GM19351 (cell line): ENCODE data around the gene SDHAF2.
"Not testable (repeated sequence)": the region's sequence is repeated elsewhere in the genome, so short reads cannot be mapped to it uniquely, and the experiment has no call there.

Experiments
- ATAC-seq: cut with Tn5 transposase; IDR thresholded peaks from one replicate; pipeline ENCODE4 v1.9.1; 2021; ENCODE audit warnings: mild to moderate bottlenecking, moderate library complexity; ENCODE audit not compliant: unreplicated experiment

SDHAF2 gene

DNA sequence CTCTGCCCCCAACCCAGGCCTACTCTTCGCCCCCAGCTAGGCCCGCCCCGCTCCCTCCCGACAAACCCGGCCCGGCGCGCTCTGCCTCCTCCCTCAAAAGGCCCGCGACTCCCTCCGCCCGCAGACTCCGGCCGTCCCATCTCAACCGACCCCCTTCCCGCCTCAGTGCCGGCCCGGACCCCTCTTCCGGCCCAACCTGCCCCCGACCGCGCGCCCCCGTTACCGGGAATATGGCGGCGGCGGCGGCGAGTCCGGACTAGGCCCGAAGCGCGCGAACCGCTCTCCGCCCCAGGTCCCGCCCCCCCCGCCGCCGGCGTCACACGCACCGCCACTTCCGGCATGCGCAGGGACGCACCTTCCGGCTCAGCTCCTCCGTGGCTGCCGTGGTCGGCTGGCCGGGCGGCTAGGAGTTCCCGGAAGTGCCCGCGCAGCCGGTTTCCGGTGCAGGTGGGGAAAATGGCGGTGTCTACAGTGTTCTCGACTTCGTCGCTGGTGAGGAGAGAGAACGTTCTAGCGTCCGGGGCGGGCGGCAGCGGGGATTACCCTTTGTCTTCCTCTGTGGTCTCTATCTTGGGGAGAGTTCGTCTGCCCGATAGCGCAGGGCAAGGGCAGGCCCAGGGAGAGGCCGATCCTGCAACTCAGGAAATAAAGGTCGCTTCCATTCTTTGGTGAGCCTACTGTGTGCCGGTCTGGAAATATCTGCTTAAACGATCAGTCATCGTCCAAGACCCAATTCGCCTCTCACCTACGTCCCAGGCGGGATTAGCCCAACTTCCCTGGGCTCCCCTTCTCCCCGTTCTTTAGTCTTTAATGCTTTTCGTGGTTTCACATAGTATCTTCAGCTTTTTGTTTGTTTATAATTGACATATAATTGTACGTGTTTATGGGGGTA lies at the start of gene SDHAF2, which contains the start of gene CPSF7:
SDHAF2 (plus strand) TSS at position 434 of the 892 bp plus-strand sequence; CDS start at position 457, 23 bp downstream.
CPSF7 (minus strand) TSS at position 285 of the 892 bp plus-strand sequence. CDS start 740 bp downstream, outside the sequence.
- ATAC-seq = peak; percentile 91

GRCh38 chr11:61380884-61381283 lies 49.0 kb upstream of the SDHAF2 start:
- no peak for ATAC-seq

GRCh38 chr11:61383859-61384258 lies 46.1 kb upstream of the SDHAF2 start:
- not testable (repeated sequence) for ATAC-seq

DNA sequence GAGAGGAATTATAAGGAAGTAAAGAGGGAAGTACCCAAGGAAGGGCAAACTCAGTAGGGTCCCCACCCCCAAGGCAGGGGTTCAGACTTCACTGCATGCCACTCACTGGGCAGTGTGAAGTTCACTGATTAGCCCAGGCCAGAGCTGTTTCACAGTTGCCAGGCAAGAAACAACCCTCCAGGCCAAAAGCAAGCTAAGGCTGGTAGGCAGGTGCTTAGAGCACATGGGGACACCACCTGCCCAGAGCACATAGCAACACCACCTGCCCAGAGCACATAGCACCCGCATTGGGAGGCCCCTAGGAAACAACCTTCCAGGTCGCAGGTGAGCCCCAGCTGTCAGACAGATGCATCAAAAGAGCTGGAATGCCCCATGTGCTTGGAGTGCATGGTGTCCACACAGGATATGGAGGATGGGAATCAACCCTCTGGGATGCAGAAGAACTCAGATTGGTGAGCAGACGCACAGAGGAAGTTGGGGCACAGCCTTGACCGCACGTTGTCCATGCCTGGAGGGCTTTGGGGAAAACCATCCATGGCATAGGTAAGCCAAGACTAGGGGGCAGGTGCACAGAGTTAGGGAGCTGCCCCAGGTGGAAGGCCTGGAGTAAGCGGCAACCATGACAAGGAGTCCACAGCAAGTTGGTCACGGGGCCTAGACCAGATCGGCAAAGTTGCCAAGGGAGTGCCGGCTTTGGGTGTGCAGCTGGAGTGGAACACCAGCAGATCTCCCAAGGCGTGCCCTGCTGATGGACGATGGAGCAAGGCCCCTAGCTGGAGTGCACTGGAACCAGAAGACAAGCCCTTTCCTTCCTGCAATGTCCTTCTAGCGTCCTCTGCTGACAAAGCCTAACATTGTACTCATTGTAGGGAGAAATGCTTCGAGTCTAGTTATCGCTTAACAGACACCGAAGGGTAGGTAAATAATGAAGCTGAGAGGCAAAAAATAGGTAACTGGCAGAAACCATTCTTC lies 45.4 kb upstream of the SDHAF2 start:
- no peak for ATAC-seq

DNA sequence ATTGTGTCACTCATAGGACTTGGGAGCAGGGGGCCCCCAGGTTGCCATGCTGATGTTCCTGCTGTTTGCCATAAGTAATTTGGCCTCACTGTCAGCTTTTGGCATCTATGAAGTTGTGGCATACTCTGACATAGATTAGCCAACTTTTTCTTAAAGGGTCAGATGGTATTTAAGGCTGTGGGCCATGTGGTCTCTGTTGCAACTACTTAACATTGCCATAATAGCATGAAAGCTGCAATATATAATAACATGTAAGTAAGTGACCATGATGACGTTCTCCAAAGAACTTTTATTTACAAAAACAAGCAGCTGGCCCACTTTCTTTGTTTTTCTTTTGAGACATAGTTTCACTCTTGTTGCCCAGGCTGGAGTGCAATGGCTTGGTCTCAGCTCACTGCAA lies 39.8 kb upstream of the SDHAF2 start:
- no peak for ATAC-seq

- ATAC-seq = no peak
Observed at GRCh38 chr11:61392981-61393595, 36.8 kb upstream of the SDHAF2 start.

DNA sequence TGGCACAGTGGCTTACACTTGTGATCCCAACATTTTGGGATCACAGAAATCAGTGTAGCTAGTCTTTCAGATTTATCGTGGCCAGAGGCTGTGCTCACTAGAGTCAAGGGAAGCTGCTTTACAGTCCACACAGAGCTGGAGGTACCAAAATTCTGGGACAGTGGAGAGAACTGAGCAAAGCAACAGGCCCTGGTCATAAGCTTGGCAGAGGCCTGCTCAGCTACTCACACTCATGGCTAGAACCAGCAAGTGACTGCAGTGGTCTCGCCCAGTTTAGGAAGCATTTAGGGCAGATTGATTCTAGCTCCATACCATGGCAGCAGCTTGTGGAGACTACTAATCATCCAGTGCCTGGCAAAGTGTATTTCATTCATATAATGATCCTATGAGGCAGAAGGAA lies 28.8 kb upstream of the SDHAF2 start:
- no peak for ATAC-seq

DNA sequence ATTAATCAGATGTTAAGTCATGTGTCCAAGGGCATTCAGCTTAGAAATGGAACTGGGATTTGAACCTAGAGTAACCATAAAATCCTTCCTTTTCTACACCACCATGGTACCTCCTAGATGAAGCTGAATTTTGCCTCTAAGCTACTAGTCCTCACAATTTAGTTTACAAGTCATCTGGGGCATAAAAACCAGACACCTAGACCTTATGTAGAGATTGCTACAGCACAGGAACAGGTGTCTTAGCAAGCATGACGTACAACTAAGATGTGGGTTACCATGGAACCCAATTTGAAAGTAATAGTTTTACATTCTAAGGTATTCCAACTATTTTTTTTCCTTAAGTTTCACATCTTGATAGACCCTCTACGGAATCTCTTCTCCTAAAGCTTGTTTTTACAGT lies 28.4 kb upstream of the SDHAF2 start:
- ATAC-seq = no peak

DNA sequence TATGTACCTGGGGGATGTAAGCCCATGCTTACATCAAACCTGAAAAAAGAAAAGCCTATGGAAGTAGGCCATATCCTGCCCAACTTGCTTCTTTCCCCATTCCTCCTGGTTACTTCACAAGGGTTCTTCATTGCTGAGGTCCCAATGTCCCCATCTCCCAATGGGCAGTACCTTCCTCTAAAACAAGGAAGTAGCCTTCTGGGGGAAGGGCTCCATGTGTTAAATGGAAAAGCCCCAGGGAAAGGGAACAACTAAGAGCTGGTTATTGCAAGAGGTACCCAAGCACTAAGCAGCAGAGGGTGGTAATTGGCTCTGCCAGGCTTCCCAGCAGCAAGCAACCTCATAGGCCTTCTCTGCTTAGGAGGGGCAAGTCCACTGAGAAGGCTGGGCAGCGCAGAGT lies 26.3 kb upstream of the SDHAF2 start:
- no peak for ATAC-seq

DNA sequence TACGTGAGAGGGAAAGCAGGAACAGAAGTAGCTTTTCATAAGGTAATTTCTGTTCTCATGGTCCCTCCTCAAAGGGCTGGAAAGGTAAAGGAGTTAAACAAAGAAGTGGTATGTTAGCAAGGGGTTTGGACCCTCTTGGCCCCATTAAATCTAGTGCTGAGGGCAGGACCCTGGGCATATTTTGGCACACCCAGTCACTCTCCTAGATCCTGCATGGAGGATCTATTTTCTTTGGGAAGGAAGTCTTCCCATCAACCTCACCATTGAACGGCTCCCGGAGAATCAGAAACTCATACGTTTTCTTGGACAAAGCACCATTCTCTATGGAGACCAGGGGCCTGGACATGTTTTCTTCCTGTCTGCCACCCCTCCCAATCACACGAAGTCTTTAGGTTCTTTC lies 25.8 kb upstream of the SDHAF2 start:
- no peak for ATAC-seq

GRCh38 chr11:61404641-61405040 lies 25.3 kb upstream of the SDHAF2 start:
- ATAC-seq = no peak

GRCh38 chr11:61406067-61406466 lies 23.9 kb upstream of the SDHAF2 start:
- no peak for ATAC-seq

DNA sequence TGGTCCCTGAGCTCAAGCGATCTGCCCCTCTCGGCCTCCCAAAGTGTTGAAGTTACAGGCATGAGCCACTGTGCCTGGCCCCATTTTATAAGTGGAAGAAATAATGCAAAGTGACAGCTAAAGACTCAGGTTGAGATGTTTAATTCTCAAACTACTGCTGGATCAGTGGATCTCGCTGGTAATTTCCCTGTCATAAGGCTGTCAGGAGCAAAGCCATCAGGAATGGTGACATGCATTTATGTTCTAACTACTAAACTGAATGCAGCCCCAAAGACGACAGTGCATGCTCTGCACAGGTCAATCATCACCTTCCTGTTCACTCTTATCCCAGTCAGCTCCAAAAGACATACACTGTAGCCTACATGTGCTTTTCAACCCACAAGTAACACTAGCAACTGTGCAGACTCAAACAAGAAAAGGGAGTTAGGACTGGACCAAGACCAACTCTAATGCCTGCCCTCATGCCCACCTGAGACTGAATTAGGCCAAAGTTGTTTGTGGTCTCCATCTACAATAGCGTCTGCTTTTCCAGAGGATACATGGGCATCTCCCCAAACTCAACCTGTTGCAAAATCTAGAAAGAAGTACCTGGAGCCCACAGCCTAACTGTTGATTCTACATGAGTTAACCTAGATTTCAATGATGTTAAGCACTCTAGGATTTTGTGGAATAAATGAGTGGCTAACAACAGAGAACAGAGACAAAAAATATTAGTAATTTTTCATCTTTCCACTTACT lies 22.8 kb upstream of the SDHAF2 start:
- ATAC-seq = no peak

DNA sequence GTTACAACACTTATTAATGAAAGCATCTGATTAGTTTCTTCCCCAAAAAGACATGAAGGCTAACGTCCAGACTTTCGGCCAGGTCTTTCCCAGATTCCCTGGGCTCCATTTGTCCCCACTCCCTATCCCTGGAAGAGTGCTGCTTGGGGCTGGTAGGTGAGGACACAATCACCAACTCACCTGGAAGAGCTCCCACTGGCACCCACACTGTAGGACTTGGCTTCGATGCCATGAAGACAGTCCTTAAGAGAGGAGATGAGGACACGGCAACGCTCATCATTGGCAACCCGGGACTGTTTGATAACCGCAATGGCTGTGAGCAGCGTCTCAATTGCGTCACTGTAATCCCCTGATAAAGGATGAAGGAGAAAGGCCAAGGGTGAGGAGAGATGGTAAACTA lies 18.3 kb upstream of the SDHAF2 start:
- ATAC-seq = no peak

DNA sequence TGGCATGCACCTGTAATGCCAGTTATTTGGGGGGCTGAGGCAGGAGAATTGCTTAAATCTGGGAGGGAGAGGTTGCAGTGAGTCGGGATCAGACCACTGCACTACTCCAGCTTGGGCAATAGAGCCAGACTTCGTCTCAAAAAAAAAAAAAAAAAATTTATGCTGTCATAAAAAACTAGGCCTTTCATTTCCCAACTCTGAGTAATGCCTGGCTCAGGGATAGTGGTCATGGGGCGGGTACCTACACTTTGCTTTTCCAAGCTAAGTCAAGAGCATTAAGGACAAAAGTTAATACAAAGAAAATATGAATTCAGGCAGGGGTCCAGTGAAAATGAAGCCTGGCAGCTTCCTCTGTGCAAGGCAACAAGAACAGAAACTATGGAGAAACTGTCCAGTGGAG lies 16.4 kb upstream of the SDHAF2 start:
- ATAC-seq = no peak

- ATAC-seq = no peak
Observed at GRCh38 chr11:61414547-61414946, 15.4 kb upstream of the SDHAF2 start.

DNA sequence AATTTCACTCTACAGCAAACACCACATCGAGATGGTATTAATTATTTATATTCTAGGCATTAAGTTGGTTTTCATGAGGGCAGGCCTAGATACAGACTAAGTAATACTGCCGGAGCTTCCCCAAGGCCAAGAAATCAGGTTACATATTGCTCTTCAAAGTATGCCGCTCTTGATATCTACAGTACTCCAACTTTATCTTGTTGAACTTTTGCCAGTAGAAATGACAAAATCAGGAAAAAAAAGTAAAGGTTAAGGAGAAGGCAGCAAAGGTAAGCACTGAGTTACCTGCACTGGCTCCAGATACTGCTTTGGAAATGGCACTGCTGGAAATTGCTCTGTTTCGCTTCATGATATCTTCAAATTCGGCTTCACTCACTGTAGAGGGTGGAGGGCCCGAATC lies 14.5 kb upstream of the SDHAF2 start:
- ATAC-seq = no peak

DNA sequence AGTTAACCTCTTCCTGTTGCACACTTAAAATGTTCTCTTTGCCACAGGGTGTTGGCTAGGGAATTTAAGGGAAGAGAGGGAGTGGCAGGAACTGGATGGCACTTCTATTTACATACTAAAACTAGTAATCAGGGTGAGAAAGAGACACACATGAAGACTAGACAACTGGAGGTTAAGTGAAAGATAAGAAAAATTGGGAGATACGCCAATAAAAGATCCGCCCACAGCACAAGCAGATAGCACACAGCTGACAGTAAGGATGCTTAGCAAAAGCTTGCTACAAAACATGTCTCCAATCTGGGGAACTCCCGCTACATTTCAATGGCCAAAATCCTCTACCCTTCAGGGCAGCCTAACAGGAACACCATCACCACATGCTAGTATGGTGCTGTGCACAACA lies 13.0 kb upstream of the SDHAF2 start:
- no peak for ATAC-seq

DNA sequence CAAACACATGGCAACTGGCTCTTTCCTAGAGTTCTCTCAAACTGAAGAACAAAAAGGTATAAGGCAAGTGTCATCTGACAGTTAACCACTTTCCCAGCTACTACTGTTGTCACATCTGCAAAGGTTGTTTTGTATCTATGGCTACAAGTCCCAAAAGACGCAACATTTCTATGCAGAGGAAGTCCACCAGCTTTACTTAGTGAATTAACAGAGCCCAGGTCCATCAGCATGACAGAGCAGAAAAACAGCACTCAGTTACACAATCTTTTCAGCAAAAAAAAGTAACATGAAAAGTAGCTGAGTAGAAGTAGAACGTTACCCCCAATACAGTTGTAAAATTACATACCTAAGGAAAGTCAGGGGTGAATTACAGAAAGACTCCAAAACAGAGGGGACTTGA lies 12.3 kb upstream of the SDHAF2 start:
- no peak for ATAC-seq

DNA sequence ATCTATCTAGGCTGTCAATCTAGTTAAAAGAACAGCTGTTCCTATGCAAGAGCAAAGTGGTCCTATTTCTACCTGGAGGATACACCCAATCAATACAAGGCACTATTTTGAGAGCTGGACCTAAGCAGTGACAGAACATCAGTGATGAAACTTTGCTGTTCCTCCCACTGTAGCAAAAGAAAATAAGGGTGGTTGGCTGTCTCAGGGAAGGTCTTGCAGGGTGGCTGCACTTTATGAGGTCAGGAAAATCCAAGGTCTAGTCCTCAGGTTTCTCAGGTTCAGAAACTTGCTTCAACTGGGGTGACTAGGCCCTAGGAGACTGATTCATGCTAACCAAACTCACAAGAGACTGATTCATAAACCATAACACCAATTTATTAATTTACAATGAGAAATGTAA lies 11.8 kb upstream of the SDHAF2 start:
- no peak for ATAC-seq
